ENCODE measurements around the gene WDFY4. TPM values are rescaled to one million over a fixed set of nuclear protein-coding genes. Genes with fewer than 3 reads are reported as not detected.
A peak's percentile ranks its signal among the peaks of the same experiment; 100 is the strongest.

The WDFY4 gene
- total and polyA plus RNA-seq, 7 experiments from 2014 or later = 0.12 to 39.3 (median 1.5) TPM

DNA sequence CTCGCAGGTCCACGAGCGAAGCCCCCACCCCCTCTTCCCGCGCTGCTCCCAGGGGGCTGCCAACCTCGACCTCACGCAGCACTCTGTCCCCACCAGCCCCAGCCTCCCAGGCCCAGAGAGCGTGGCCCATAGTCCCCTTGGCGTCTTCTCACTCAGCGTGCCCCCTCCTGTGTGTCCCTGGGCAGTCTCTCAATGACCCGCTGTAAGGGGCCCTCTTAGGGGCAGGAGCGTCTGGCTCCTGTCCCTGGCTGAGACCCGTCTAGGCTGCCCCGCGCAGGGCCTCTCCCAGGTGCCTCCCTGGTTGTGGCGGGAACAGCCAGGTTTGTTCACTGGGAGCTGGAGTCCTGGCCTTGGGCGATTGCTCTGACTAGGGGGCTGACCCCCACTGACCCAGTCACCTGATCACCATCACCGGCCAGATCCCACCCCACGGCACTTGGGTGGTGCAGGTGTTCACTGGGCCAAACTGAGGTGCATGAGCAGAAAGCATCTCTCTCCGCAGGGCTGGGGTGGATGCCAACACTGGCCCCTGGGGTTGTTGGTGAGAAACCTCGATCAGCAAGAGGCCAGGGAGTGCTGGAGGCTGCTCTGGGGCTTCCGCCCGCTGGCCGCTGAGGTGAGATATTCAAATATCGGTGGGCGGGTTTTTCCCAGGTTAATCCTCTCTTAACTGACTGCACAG lies 12.6 kb upstream of the WDFY4 start:
- Histone ChIP-seq H3K4me3 (ENCODE audit: low read length) (no peak overlapping the region), H3K27me3 (ENCODE audit: control insufficient read depth in 2 of 2, insufficient read depth in 2 of 2, low read length in 2 of 2) (no peaks in the 10 kb centered on the region), H3K27ac (ENCODE audit: low read depth, low read length) (no peak overlapping the region), H3K36me3 (ENCODE audit: control insufficient read depth in 2 of 3, insufficient read depth in 3 of 3, low read length in 3 of 3) (no peaks in the 10 kb centered on the region), H3K9me3 (ENCODE audit: control insufficient read depth in 2 of 3, low read length in 3 of 3) (no peaks in the 10 kb centered on the region), H3K4me1 (ENCODE audit: control insufficient read depth in 2 of 2, insufficient read depth in 2 of 2, low read length in 2 of 2) (no peaks in the 10 kb centered on the region)
- H3K9me3 Mint-ChIP-seq = peaks cover 0 to 4% (median 0%) of the 10 kb centered on the region in 11 donors
- H3K36me3 Mint-ChIP-seq = no peaks in the 10 kb centered on the region
- DNase-seq (no peak), ATAC-seq (peak; percentile 34)
- intact Hi-C loops (cut with micrococcal nuclease) = no loop called here
- peaks cover 0 to 14% (median 5%) of the 10 kb centered on the region in 5 donors for H3K27me3 Mint-ChIP-seq
- H3K27ac Mint-ChIP-seq = no peak overlapping the region
- CTCF ChIA-PET = no interaction called here
- H3K4me3 Mint-ChIP-seq = no peak overlapping the region
- POLR2A ChIA-PET = no interaction called here
- no peaks in the 10 kb centered on the region for H3K4me1 Mint-ChIP-seq

DNA sequence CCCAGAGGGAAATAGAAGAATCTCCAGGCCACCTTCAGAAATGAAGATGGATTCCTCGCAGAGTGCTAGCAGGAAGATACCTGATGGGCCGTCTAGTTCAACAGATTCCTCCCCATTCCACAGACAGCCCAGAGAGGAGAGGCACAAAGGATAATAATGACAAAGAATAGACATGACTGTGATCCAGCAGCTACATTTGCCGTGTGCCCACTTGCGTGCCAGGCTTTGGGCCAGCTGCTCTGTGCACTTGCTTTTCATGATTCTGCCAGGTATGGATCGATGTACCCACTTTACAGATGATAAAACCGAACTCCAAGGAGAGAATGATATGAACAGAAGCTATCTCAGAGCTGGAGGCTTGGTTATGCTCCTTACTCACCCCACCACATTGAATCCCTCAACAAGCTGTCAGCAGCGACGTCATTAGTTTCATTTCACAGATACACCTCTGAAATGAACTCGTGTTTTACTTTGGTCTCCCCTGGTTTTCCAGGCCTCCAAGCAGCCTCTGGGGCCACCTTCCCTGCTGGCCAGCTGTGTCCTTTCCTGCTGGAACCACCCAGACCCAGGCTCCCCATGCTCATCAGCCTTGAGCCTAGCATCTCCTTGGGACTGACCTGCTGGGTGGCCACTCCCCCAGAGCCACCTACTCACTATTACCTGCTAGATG lies 11.9 kb upstream of the WDFY4 start:
- H3K4me1 Mint-ChIP-seq = no peaks in the 10 kb centered on the region
- no peak overlapping the region for H3K4me3 Mint-ChIP-seq
- no peaks in the 10 kb centered on the region for H3K9me3 ChIP-seq (ENCODE audit: control insufficient read depth in 2 of 3, low read length in 3 of 3)
- no peaks in the 10 kb centered on the region for H3K27me3 ChIP-seq (ENCODE audit: control insufficient read depth in 2 of 2, insufficient read depth in 2 of 2, low read length in 2 of 2)
- peaks cover 0 to 4% (median under 1%) of the 10 kb centered on the region in 11 donors for H3K9me3 Mint-ChIP-seq
- H3K27ac Mint-ChIP-seq = no peak overlapping the region
- CTCF ChIA-PET = no interaction called here
- no peaks in the 10 kb centered on the region for H3K36me3 ChIP-seq (ENCODE audit: control insufficient read depth in 2 of 3, insufficient read depth in 3 of 3, low read length in 3 of 3)
- DNase-seq = no peak
- H3K27me3 Mint-ChIP-seq = peaks cover 0 to 14% (median 5%) of the 10 kb centered on the region in 5 donors
- H3K4me1 ChIP-seq (ENCODE audit: control insufficient read depth in 2 of 2, insufficient read depth in 2 of 2, low read length in 2 of 2) = no peaks in the 10 kb centered on the region
- H3K4me3 ChIP-seq (ENCODE audit: low read length) = no peak overlapping the region
- POLR2A ChIA-PET = no interaction called here
- H3K27ac ChIP-seq (ENCODE audit: low read depth, low read length) = no peak overlapping the region
- intact Hi-C loops (cut with micrococcal nuclease) = no loop called here
- no peak for ATAC-seq
- H3K36me3 Mint-ChIP-seq = no peaks in the 10 kb centered on the region

DNA sequence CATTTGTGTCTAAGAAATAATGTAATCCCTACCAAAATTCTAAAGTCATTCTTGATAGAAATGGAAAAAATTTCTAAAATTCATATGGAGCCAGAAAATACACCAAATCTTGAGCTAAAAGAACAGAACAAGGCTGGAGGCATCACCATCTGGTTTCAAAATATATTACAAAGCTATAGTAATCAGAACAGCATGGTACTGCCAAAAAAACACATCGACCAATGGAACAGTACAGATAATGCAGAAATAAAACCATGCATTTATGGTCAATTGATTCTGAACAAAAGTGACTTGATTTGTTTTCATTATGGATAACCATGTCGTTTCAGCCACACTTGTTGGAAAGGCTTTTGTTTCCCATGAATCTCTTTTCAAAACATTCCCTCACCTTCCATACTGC lies 7.0 kb upstream of the WDFY4 start:
- POLR2A ChIA-PET = no interaction called here

DNA sequence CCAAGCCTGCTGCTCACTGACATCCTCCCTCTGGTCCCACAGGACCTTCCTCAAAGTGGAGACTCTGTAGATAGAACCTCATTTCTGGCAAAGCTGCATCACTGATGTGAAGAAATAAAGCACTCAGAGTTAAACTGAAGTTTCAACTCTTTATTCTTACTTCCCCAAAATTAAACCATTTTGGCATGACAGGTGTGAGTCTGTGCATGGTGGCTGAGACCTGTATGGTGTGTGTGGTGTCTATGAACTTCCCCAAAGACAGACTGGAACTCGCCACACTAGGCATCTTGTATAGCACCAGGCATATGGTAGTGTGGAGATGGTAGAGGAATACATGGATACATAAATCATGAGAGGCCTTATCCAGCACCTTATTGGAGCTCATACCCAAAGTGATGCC lies 6.6 kb upstream of the WDFY4 start:
- intact Hi-C loops (cut with micrococcal nuclease) = no loop called here
- Mint-ChIP-seq H3K4me3 (no peak overlapping the region), H3K9me3 (peaks cover 0 to 9% (median 4%) of the 10 kb centered on the region in 11 donors), H3K4me1 (no peaks in the 10 kb centered on the region), H3K27ac (no peak overlapping the region), H3K36me3 (no peaks in the 10 kb centered on the region), H3K27me3 (peaks cover 0 to 6% (median 4%) of the 10 kb centered on the region in 5 donors)
- ChIA-PET CTCF (no interaction called here), POLR2A (no interaction called here)
- Histone ChIP-seq H3K27me3 (ENCODE audit: control insufficient read depth in 2 of 2, insufficient read depth in 2 of 2, low read length in 2 of 2) (no peaks in the 10 kb centered on the region), H3K9me3 (ENCODE audit: control insufficient read depth in 2 of 3, low read length in 3 of 3) (no peaks in the 10 kb centered on the region), H3K4me3 (ENCODE audit: low read length) (no peak overlapping the region), H3K27ac (ENCODE audit: low read depth, low read length) (no peak overlapping the region), H3K4me1 (ENCODE audit: control insufficient read depth in 2 of 2, insufficient read depth in 2 of 2, low read length in 2 of 2) (no peaks in the 10 kb centered on the region), H3K36me3 (ENCODE audit: control insufficient read depth in 2 of 3, insufficient read depth in 3 of 3, low read length in 3 of 3) (no peaks in the 10 kb centered on the region)
- DNase-seq (no peak), ATAC-seq (peak; percentile 50)

More for the DNA sequence above, 7.0 kb upstream of the WDFY4 start:
- H3K27ac Mint-ChIP-seq = no peak overlapping the region
- H3K27me3 ChIP-seq (ENCODE audit: control insufficient read depth in 2 of 2, insufficient read depth in 2 of 2, low read length in 2 of 2) = no peaks in the 10 kb centered on the region
- H3K27me3 Mint-ChIP-seq = peaks cover 0 to 10% (median 5%) of the 10 kb centered on the region in 5 donors
- H3K9me3 ChIP-seq (ENCODE audit: control insufficient read depth in 2 of 3, low read length in 3 of 3) = no peaks in the 10 kb centered on the region
- no peak overlapping the region for H3K27ac ChIP-seq (ENCODE audit: low read depth, low read length)
- H3K4me3 ChIP-seq (ENCODE audit: low read length) = no peak overlapping the region
- H3K4me3 Mint-ChIP-seq = no peak overlapping the region
- intact Hi-C loops (cut with micrococcal nuclease) = no loop called here
- no peaks in the 10 kb centered on the region for H3K36me3 ChIP-seq (ENCODE audit: control insufficient read depth in 2 of 3, insufficient read depth in 3 of 3, low read length in 3 of 3)
- H3K36me3 Mint-ChIP-seq = no peaks in the 10 kb centered on the region
- no peaks in the 10 kb centered on the region for H3K4me1 ChIP-seq (ENCODE audit: control insufficient read depth in 2 of 2, insufficient read depth in 2 of 2, low read length in 2 of 2)
- peaks cover 0 to 9% (median 4%) of the 10 kb centered on the region in 11 donors for H3K9me3 Mint-ChIP-seq
- DNase-seq (no peak), ATAC-seq (no peak)
- CTCF ChIA-PET = no interaction called here
- H3K4me1 Mint-ChIP-seq = no peaks in the 10 kb centered on the region

DNA sequence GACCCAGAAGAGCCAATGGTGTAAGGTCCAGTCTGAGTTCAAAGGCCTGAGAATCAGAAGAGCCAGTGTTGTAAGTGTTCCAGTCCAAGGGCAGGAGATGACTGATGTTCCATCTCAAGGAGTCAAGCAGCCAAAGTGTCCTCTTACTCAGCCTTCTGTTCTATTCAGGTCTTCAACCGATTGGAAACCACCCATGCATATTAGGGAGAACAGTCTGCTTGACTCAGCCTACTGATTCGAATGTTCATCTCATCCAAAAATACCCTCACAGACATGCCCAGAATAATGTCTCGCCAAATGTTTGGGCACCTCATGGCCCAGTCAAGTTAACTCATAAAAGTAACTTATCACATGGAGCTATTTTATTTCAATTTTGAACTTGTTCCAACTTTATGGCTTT lies 2.9 kb upstream of the WDFY4 start:
- no peaks in the 10 kb centered on the region for H3K4me1 ChIP-seq (ENCODE audit: control insufficient read depth in 2 of 2, insufficient read depth in 2 of 2, low read length in 2 of 2)
- no peaks in the 10 kb centered on the region for H3K27me3 ChIP-seq (ENCODE audit: control insufficient read depth in 2 of 2, insufficient read depth in 2 of 2, low read length in 2 of 2)
- intact Hi-C loops (cut with micrococcal nuclease) = no loop called here
- CTCF ChIA-PET = no interaction called here
- no peaks in the 10 kb centered on the region for H3K36me3 ChIP-seq (ENCODE audit: control insufficient read depth in 2 of 3, insufficient read depth in 3 of 3, low read length in 3 of 3)
- Mint-ChIP-seq H3K4me3 (no peak overlapping the region), H3K4me1 (peaks cover 0 to 3% (median 0%) of the 10 kb centered on the region in 7 donors), H3K36me3 (no peaks in the 10 kb centered on the region), H3K27ac (no peak overlapping the region), H3K9me3 (peaks cover 0 to 9% (median 4%) of the 10 kb centered on the region in 11 donors), H3K27me3 (peaks cover 0 to 28% (median 11%) of the 10 kb centered on the region in 5 donors)
- H3K9me3 ChIP-seq (ENCODE audit: control insufficient read depth in 2 of 3, low read length in 3 of 3) = no peaks in the 10 kb centered on the region
- no peak overlapping the region for H3K4me3 ChIP-seq (ENCODE audit: low read length)
- DNase-seq (no peak), ATAC-seq (no peak)
- POLR2A ChIA-PET = no interaction called here
- H3K27ac ChIP-seq (ENCODE audit: low read depth, low read length) = no peak overlapping the region

DNA sequence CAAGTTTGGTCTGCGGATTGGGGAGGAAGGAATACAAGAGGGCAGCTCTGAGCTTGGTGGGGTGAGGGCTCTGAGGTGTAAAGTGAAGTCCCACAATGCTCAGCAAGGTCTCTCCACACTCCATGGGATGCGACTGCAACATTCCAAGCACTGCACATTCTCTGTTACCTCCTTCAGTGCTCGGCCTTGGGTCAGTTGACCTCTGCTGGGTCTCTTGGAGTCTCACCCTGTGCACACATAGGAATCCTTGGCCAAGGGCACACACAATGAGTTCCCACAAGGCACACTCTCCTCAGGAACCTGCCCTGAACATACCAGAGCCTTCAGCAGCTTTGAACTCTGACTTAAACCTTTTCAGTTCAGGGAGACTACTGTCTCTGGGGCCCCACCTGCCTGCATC lies 2.4 kb upstream of the WDFY4 start:
- DNase-seq (no peak), ATAC-seq (no peak)
- H3K9me3 ChIP-seq (ENCODE audit: control insufficient read depth in 2 of 3, low read length in 3 of 3) = no peaks in the 10 kb centered on the region
- no peak overlapping the region for H3K27ac Mint-ChIP-seq
- no peak overlapping the region for H3K4me3 ChIP-seq (ENCODE audit: low read length)
- intact Hi-C loops (cut with micrococcal nuclease) = no loop called here
- no peaks in the 10 kb centered on the region for H3K36me3 ChIP-seq (ENCODE audit: control insufficient read depth in 2 of 3, insufficient read depth in 3 of 3, low read length in 3 of 3)
- no peak overlapping the region for H3K4me3 Mint-ChIP-seq
- peaks cover 0 to 9% (median 4%) of the 10 kb centered on the region in 11 donors for H3K9me3 Mint-ChIP-seq
- no peak overlapping the region for H3K27ac ChIP-seq (ENCODE audit: low read depth, low read length)
- no peaks in the 10 kb centered on the region for H3K27me3 ChIP-seq (ENCODE audit: control insufficient read depth in 2 of 2, insufficient read depth in 2 of 2, low read length in 2 of 2)
- ChIA-PET POLR2A (no interaction called here), CTCF (no interaction called here)
- H3K4me1 ChIP-seq (ENCODE audit: control insufficient read depth in 2 of 2, insufficient read depth in 2 of 2, low read length in 2 of 2) = no peaks in the 10 kb centered on the region
- no peaks in the 10 kb centered on the region for H3K36me3 Mint-ChIP-seq
- peaks cover 0 to 3% (median 0%) of the 10 kb centered on the region in 7 donors for H3K4me1 Mint-ChIP-seq
- peaks cover 0 to 28% (median 11%) of the 10 kb centered on the region in 5 donors for H3K27me3 Mint-ChIP-seq

DNA sequence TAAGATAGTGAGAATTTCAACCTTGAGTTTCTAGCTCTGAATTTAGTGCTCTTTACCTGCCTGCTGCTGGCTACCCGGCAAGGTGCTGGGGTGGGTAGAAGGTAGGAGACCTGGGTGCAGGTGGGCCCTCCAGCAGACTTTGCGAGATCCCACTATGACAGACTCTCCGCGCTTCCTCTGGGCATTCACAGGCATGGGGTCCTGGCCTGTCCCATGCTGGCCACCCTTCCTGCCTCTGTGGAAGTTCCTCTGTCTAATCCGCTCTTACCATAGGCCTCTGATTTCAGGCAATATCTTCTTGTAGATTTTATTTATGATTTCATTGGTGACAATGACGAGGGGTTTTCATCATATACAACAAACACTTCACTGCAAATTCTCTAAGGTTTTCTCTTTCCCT lies 1.2 kb upstream of the WDFY4 start:
- ChIA-PET CTCF (no interaction called here), POLR2A (no interaction called here)
- no peak overlapping the region for H3K27ac Mint-ChIP-seq
- H3K36me3 ChIP-seq (ENCODE audit: control insufficient read depth in 2 of 3, insufficient read depth in 3 of 3, low read length in 3 of 3) = no peaks in the 10 kb centered on the region
- H3K27ac ChIP-seq (ENCODE audit: low read depth, low read length) = no peak overlapping the region
- H3K9me3 ChIP-seq (ENCODE audit: control insufficient read depth in 2 of 3, low read length in 3 of 3) = no peaks in the 10 kb centered on the region
- peaks cover 0 to 3% (median 0%) of the 10 kb centered on the region in 7 donors for H3K4me1 Mint-ChIP-seq
- intact Hi-C loops (cut with micrococcal nuclease) = no loop called here
- DNase-seq = no peak
- H3K27me3 Mint-ChIP-seq = peaks cover 0 to 32% (median 15%) of the 10 kb centered on the region in 5 donors
- H3K4me1 ChIP-seq (ENCODE audit: control insufficient read depth in 2 of 2, insufficient read depth in 2 of 2, low read length in 2 of 2) = no peaks in the 10 kb centered on the region
- H3K4me3 ChIP-seq (ENCODE audit: low read length) = no peak overlapping the region
- no peaks in the 10 kb centered on the region for H3K27me3 ChIP-seq (ENCODE audit: control insufficient read depth in 2 of 2, insufficient read depth in 2 of 2, low read length in 2 of 2)
- peaks cover 0 to 5% (median 0%) of the 10 kb centered on the region in 11 donors for H3K9me3 Mint-ChIP-seq
- no peaks in the 10 kb centered on the region for H3K36me3 Mint-ChIP-seq
- no peak overlapping the region for H3K4me3 Mint-ChIP-seq
- ATAC-seq = no peak
